Loucy (cell line): ENCODE measurements around the gene PCSK2.

Experiments used
- H2AFZ ChIP-seq: fragments of 200-600 bp; sonication (generic); 2 replicates; pipeline ENCODE4 v1.6.0; 2016; ENCODE audit warnings: antibody characterized with exemption, mild to moderate bottlenecking, low read length, moderate library complexity
- H3F3A ChIP-seq: fragments of 200-600 bp; 2 replicates; pipeline ENCODE4 v1.6.0; 2016; ENCODE audit warnings: antibody characterized with exemption, low read depth, mild to moderate bottlenecking
- H3K27me3 ChIP-seq: fragments of 200-600 bp; sonication (generic); 2 replicates; pipeline ENCODE4 v1.6.1; 2014; ENCODE audit warnings: low read length, mild to moderate bottlenecking; ENCODE audit not compliant: insufficient read depth, poor library complexity, severe bottlenecking
- H3K36me3 ChIP-seq: fragments of 200-600 bp; sonication (generic); 2 replicates; pipeline ENCODE4 v1.6.1; 2016; ENCODE audit warnings: low read length; ENCODE audit not compliant: insufficient read depth
- H3K4me1 ChIP-seq: fragments of 200-600 bp; sonication (generic); 2 replicates; pipeline ENCODE4 v1.5.1; 2014; ENCODE audit warnings: low read length, mild to moderate bottlenecking; ENCODE audit not compliant: insufficient read depth, poor library complexity, severe bottlenecking
- H3K4me2 ChIP-seq: fragments of 200-600 bp; sonication (generic); 2 replicates; pipeline ENCODE4 v1.6.0; 2014; ENCODE audit warnings: antibody characterized with exemption, low read length, low read depth, mild to moderate bottlenecking; ENCODE audit not compliant: poor library complexity, severe bottlenecking
- H3K4me3 ChIP-seq: fragments of 200-600 bp; sonication (generic); 2 replicates; pipeline ENCODE4 v1.5.1; 2014; ENCODE audit warnings: low read length, mild to moderate bottlenecking, mixed read lengths; ENCODE audit not compliant: poor library complexity, severe bottlenecking
- H3K79me2 ChIP-seq: fragments of 200-600 bp; sonication (generic); 2 replicates; pipeline ENCODE4 v1.6.1; 2014; ENCODE audit warnings: low read length; ENCODE audit not compliant: insufficient read depth
- H3K9ac ChIP-seq: fragments of 200-600 bp; sonication (generic); 2 replicates; pipeline ENCODE4 v1.6.0; 2014; ENCODE audit warnings: mild to moderate bottlenecking, low read depth, low read length, moderate library complexity; ENCODE audit not compliant: poor library complexity, severe bottlenecking
- H3K9me2 ChIP-seq: fragments of 200-600 bp; sonication (generic); replicated peaks from 2 replicates; pipeline ENCODE4 v1.6.1; 2016; ENCODE audit warnings: low read depth, low read length, mixed read lengths
- H3K9me3 ChIP-seq: fragments of 200-600 bp; sonication (generic); 2 replicates; pipeline ENCODE4 v1.6.1; 2014; ENCODE audit warnings: mild to moderate bottlenecking, antibody characterized with exemption, low read length, low read depth; ENCODE audit not compliant: insufficient read depth
- H4K20me1 ChIP-seq: fragments of 200-600 bp; sonication (generic); 2 replicates; pipeline ENCODE4 v1.6.0; 2014; ENCODE audit warnings: antibody characterized with exemption, low read length, mild to moderate bottlenecking; ENCODE audit not compliant: insufficient read depth, poor library complexity, severe bottlenecking
- EZH2phosphoT487 ChIP-seq: fragments of 200-600 bp; IDR thresholded peaks from 2 replicates; pipeline ENCODE4 v1.6.1; 2018; ENCODE audit warnings: antibody characterized with exemption, mild to moderate bottlenecking, moderate library complexity, borderline replicate concordance
- TF ChIP-seq, protein P1 (sequence below): fragments of 200-600 bp; sonication (generic); conservative IDR thresholded peaks from 2 replicates; pipeline ENCODE4 v1.5.1; 2014; ENCODE audit warnings: mild to moderate bottlenecking, antibody characterized with exemption, low read length

The PCSK2 gene

DNA sequence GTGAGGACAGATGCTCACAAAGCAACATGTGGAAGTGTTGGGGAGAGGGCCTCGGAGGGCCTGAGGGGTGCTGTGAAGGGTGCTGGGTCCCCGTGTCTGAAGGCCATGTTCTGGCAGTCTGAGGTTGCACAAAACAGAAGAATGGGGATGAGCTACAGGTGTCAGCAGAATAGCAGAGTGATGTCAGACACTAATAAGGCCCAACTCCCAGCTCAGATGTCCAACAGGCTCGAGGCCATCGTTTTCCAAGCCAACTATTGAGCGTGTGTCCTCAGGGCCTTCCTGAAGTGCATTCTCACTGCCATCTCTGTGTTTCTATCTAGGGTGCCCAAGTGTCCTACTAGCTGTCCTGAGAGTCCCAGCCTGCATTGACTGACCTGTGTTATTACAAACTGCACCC, 296.5 kb downstream of the PCSK2 start:
- Histone ChIP-seq H3K4me1 (peaks cover 5% of the 10 kb centered on the region), H3K9me3 (no peaks in the 10 kb centered on the region), H4K20me1 (no peaks in the 10 kb centered on the region), H3K79me2 (no peaks in the 10 kb centered on the region), H3K9ac (no peak overlapping the region), H3K9me2 (no peaks in the 10 kb centered on the region), H3K27me3 (no peaks in the 10 kb centered on the region), H3F3A (no peaks in the 10 kb centered on the region), H3K36me3 (no peaks in the 10 kb centered on the region), H3K4me2 (no peak overlapping the region), H3K4me3 (no peak overlapping the region), H2AFZ (no peak overlapping the region)
- TF ChIP-seq EZH2phosphoT487, result no peak
- TF ChIP-seq, protein P1, sequence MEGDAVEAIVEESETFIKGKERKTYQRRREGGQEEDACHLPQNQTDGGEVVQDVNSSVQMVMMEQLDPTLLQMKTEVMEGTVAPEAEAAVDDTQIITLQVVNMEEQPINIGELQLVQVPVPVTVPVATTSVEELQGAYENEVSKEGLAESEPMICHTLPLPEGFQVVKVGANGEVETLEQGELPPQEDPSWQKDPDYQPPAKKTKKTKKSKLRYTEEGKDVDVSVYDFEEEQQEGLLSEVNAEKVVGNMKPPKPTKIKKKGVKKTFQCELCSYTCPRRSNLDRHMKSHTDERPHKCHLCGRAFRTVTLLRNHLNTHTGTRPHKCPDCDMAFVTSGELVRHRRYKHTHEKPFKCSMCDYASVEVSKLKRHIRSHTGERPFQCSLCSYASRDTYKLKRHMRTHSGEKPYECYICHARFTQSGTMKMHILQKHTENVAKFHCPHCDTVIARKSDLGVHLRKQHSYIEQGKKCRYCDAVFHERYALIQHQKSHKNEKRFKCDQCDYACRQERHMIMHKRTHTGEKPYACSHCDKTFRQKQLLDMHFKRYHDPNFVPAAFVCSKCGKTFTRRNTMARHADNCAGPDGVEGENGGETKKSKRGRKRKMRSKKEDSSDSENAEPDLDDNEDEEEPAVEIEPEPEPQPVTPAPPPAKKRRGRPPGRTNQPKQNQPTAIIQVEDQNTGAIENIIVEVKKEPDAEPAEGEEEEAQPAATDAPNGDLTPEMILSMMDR, result no peak

GRCh38 chr20:17524560-17524959, 297.7 kb downstream of the PCSK2 start:
- Histone ChIP-seq H3K9me2 (no peaks in the 10 kb centered on the region), H3K79me2 (no peaks in the 10 kb centered on the region), H3K36me3 (no peaks in the 10 kb centered on the region), H3K4me1 (peaks cover 5% of the 10 kb centered on the region), H2AFZ (no peak overlapping the region), H3K4me2 (no peak overlapping the region), H3K9me3 (no peaks in the 10 kb centered on the region), H4K20me1 (no peaks in the 10 kb centered on the region), H3K4me3 (no peak overlapping the region), H3K9ac (no peak overlapping the region), H3F3A (no peaks in the 10 kb centered on the region), H3K27me3 (no peaks in the 10 kb centered on the region)
- no peak for TF ChIP-seq EZH2phosphoT487
- TF ChIP-seq, protein P1, result no peak

- Histone ChIP-seq H3K9me3 (no peaks in the 10 kb centered on the region), H3K36me3 (no peaks in the 10 kb centered on the region), H3K4me2 (no peak overlapping the region), H3F3A (no peaks in the 10 kb centered on the region), H4K20me1 (no peaks in the 10 kb centered on the region), H3K9ac (no peak overlapping the region), H2AFZ (no peak overlapping the region), H3K9me2 (no peaks in the 10 kb centered on the region), H3K27me3 (no peaks in the 10 kb centered on the region), H3K4me3 (no peak overlapping the region), H3K79me2 (no peaks in the 10 kb centered on the region), H3K4me1 (peaks cover 5% of the 10 kb centered on the region)
- no peak for TF ChIP-seq EZH2phosphoT487
- TF ChIP-seq, protein P1, result no peak
Observed at GRCh38 chr20:17525132-17525531, 298.3 kb downstream of the PCSK2 start.
